ENCODE data around the gene LDLRAD3.

DNA sequence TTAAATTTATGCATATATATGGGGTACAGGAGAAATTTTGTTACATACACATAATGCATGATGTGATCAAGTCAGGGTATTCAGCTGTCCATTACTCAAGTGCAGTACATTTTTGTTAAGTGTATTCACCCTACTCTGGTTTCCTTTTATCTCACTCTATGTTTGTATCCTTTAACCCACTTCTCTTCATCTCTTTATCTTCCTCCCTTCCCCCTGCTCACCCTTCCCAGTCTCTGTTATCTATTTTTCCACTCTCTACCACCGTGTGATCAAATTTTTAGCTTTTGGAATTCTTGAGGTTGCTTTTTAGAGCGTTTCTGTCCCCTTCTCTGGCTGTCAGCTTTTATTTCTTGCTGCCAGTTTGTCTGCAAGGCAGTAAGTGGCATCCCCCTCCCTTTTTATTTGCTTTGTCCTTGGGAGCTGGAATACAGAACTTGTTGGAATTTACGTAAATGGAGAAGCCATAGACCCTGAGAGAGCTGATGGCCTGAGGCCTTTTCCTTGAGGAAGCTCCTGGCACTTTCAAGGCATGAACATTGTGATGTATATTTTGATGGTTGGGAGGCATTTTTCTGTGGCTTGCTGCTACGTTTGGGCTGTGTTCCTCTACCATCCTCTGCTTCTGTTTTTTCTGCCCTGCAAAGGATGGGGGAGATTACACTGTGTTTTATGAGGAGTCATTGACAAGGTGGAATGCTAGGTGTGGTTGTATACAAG lies 148.6 kb downstream of the LDLRAD3 start:
- TF ChIP-seq, protein P1, sequence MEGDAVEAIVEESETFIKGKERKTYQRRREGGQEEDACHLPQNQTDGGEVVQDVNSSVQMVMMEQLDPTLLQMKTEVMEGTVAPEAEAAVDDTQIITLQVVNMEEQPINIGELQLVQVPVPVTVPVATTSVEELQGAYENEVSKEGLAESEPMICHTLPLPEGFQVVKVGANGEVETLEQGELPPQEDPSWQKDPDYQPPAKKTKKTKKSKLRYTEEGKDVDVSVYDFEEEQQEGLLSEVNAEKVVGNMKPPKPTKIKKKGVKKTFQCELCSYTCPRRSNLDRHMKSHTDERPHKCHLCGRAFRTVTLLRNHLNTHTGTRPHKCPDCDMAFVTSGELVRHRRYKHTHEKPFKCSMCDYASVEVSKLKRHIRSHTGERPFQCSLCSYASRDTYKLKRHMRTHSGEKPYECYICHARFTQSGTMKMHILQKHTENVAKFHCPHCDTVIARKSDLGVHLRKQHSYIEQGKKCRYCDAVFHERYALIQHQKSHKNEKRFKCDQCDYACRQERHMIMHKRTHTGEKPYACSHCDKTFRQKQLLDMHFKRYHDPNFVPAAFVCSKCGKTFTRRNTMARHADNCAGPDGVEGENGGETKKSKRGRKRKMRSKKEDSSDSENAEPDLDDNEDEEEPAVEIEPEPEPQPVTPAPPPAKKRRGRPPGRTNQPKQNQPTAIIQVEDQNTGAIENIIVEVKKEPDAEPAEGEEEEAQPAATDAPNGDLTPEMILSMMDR (IDR thresholded peaks at IDR 0.05), result no peak
- no peak for TF ChIP-seq POLR2A (IDR thresholded peaks at IDR 0.05)

Measured in ovary (tissue), 3 donors.